Naive thymus-derived CD4-positive, alpha-beta T cell (primary cell): Measurements from ENCODE around the gene GLRB. TPM values are rescaled to one million over a fixed set of nuclear protein-coding genes. Genes with fewer than 3 reads are reported as not detected.

Source experiments
- ATAC-seq: fragments of 150-1000 bp; cut with Tn5 transposase; 2 replicates; pipeline ENCODE4 v1.10.0; 2021; ENCODE audit warnings: mild to moderate bottlenecking, moderate library complexity
- CTCF ChIA-PET: fragments of 350-600 bp; sonication (Branson Sonifier 250); formaldehyde crosslinking; loops from one replicate; lab custom pipeline; 2021; ENCODE audit warnings: antibody characterized with exemption; lab: Charles Lee
- POLR2A ChIA-PET: fragments of 350-600 bp; sonication (Branson Sonifier 250); formaldehyde crosslinking; loops from one replicate; lab custom pipeline; 2021; ENCODE audit warnings: antibody characterized with exemption, inconsistent platforms; lab: Charles Lee
- DNase-seq, 9 donors: peaks; one replicate each; pipeline versions ENCODE4 v3.0.0 to v3.0.0-alpha.2; 2020 to 2022; ENCODE audit warnings: mixed read lengths in 1 of 9
- H3K27ac ChIP-seq: one replicate; pipeline ENCODE4 v1.7.0; 2013; ENCODE audit warnings: mild to moderate bottlenecking, low read depth, low read length, moderate library complexity
- H3K27me3 ChIP-seq, 2 donors: one replicate each; pipeline ENCODE4 v1.7.0; 2013; ENCODE audit warnings: low read length in 2 of 2, mild to moderate bottlenecking in 2 of 2, moderate library complexity in 2 of 2; ENCODE audit not compliant: control insufficient read depth in 2 of 2, insufficient read depth in 2 of 2
- H3K36me3 ChIP-seq, 3 experiments: 1 replicate in 2 of 3; 2 replicates in 1 of 3; pipeline ENCODE4 v1.7.0; 2013; ENCODE audit warnings: low read length in 3 of 3, mild to moderate bottlenecking in 3 of 3, moderate library complexity in 1 of 3; ENCODE audit not compliant: insufficient read depth in 3 of 3, control insufficient read depth in 2 of 3
- H3K4me1 ChIP-seq, 2 donors: one replicate each; pipeline ENCODE4 v1.7.0; 2013; ENCODE audit warnings: low read length in 2 of 2, mild to moderate bottlenecking in 2 of 2, moderate library complexity in 1 of 2; ENCODE audit not compliant: control insufficient read depth in 2 of 2, insufficient read depth in 2 of 2
- H3K4me3 ChIP-seq: 2 replicates; pipeline ENCODE4 v1.7.0; 2013; ENCODE audit warnings: mild to moderate bottlenecking, low read length
- H3K9me3 ChIP-seq, 3 experiments: 1 replicate in 2 of 3; 2 replicates in 1 of 3; pipeline ENCODE4 v1.7.0; 2013; ENCODE audit warnings: low read length in 3 of 3; ENCODE audit not compliant: control insufficient read depth in 2 of 3
- H3K27ac Mint-ChIP-seq, 9 donors: one replicate each; pipeline ENCODE4 v1.8.0; 2020 to 2022; ENCODE audit warnings: mixed read lengths in 9 of 9, mild to moderate bottlenecking in 8 of 9, moderate library complexity in 5 of 9, inconsistent platforms in 2 of 9
- H3K27me3 Mint-ChIP-seq, 5 donors: one replicate each; pipeline ENCODE4 v1.8.0; 2021 to 2022; ENCODE audit warnings: mixed read lengths in 5 of 5, mild to moderate bottlenecking in 1 of 5
- H3K36me3 Mint-ChIP-seq, 5 donors: one replicate each; pipeline ENCODE4 v1.8.0; 2020 to 2022; ENCODE audit warnings: mixed read lengths in 5 of 5, mild to moderate bottlenecking in 3 of 5, inconsistent platforms in 1 of 5
- H3K4me1 Mint-ChIP-seq, 7 donors: one replicate each; pipeline ENCODE4 v1.8.0; 2020 to 2022; ENCODE audit warnings: mixed read lengths in 7 of 7, mild to moderate bottlenecking in 3 of 7, inconsistent platforms in 1 of 7
- H3K4me3 Mint-ChIP-seq, 10 donors: one replicate each; pipeline ENCODE4 v1.8.0; 2020 to 2022; ENCODE audit warnings: mild to moderate bottlenecking in 10 of 10, mixed read lengths in 10 of 10, moderate library complexity in 6 of 10, inconsistent platforms in 2 of 10
- H3K9me3 Mint-ChIP-seq, 11 donors: one replicate each; pipeline ENCODE4 v1.8.0; 2020 to 2022; ENCODE audit warnings: mixed read lengths in 11 of 11, mild to moderate bottlenecking in 4 of 11, inconsistent platforms in 1 of 11, moderate library complexity in 1 of 11
- intact Hi-C, 2 donors: fragments of 100-400 bp; cut with micrococcal nuclease; formaldehyde crosslinking; loops; one replicate each; pipeline ENCODE4 v1.15.1; 2023
- polyA plus RNA-seq, 2 donors: library from polyadenylated mRNA; unstranded; fragments of 300-500 nt; fragmentation: Illumina TruSeq; gene quantifications; one replicate each; pipeline ENCODE4 v1.2.3, GENCODE V29; 2021
- total RNA-seq, 6 experiments: library from RNA in 5 of 6; stranded (reverse) in 5 of 6; gene quantifications; 1 replicate in 5 of 6; 2 replicates in 1 of 6; pipeline ENCODE4 v1.2.3 and lab custom pipeline; 2021 to 2026

Gene GLRB
- total and polyA plus RNA-seq, 7 experiments from 2014 or later = not detected

DNA sequence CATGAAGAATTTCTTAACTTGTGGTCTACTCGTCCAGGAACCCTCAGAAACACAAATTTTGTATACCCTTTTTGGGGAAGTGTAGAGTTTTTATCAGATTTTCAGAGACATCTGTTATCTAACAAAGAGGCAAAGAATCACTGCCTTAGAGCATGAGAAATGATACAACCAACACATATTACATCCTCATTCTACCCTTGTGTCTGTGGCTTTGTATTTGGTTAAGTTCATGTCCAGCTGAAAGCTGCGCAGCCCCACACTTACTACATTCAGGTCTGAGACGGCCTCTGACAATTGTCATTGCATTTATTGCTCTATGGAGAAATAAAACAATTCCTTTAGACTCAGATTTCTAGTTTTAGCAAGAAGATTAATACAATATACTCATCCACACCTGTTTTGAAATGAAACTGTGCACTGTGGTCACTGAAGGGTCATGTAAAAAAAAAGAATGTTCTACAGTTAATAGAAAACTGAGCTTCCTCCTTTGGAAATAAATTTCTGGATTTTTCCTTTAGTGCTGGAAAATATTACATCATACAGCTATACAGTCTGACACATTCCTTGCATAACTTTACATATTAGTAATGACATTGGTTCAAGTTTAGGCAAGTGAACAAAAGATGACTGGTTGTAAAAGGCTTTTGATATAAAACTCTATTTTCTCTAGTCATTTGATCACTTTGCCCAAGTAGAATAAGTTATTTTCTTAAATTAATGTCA is 39.8 kb downstream of the GLRB start:
- Mint-ChIP-seq H3K9me3 (peaks cover 0 to 11% (median 2%) of the 10 kb centered on the region in 11 donors), H3K4me3 (no peak overlapping the region), H3K27ac (no peak overlapping the region), H3K36me3 (no peaks in the 10 kb centered on the region), H3K4me1 (no peaks in the 10 kb centered on the region), H3K27me3 (no peaks in the 10 kb centered on the region)
- Histone ChIP-seq H3K27ac (no peak overlapping the region), H3K4me3 (no peak overlapping the region), H3K27me3 (no peaks in the 10 kb centered on the region), H3K4me1 (no peaks in the 10 kb centered on the region), H3K36me3 (no peaks in the 10 kb centered on the region), H3K9me3 (no peaks in the 10 kb centered on the region)
- ChIA-PET CTCF (no interaction called here), POLR2A (no interaction called here)
- DNase-seq (no peak), ATAC-seq (no peak)
- intact Hi-C loops = no loop called here

GRCh38 chr4:157121401-157121800 is 45.5 kb downstream of the GLRB start:
- no peak overlapping the region for H3K27ac ChIP-seq
- no peaks in the 10 kb centered on the region for H3K9me3 ChIP-seq
- DNase-seq = no peak
- POLR2A ChIA-PET = no interaction called here
- H3K36me3 ChIP-seq = no peaks in the 10 kb centered on the region
- no peak overlapping the region for H3K4me3 ChIP-seq
- H3K27me3 Mint-ChIP-seq = no peaks in the 10 kb centered on the region
- ATAC-seq = no peak
- no peak overlapping the region for H3K27ac Mint-ChIP-seq
- H3K36me3 Mint-ChIP-seq = no peaks in the 10 kb centered on the region
- peaks cover 0 to 5% (median 0%) of the 10 kb centered on the region in 11 donors for H3K9me3 Mint-ChIP-seq
- CTCF ChIA-PET = no interaction called here
- no peaks in the 10 kb centered on the region for H3K4me1 Mint-ChIP-seq
- no peaks in the 10 kb centered on the region for H3K27me3 ChIP-seq
- H3K4me3 Mint-ChIP-seq = no peak overlapping the region
- intact Hi-C loops = no loop called here
- no peaks in the 10 kb centered on the region for H3K4me1 ChIP-seq

- CTCF ChIA-PET = no interaction called here
- no peak for ATAC-seq
- no peak overlapping the region for H3K27ac ChIP-seq
- no peaks in the 10 kb centered on the region for H3K9me3 ChIP-seq
- no peaks in the 10 kb centered on the region for H3K36me3 Mint-ChIP-seq
- H3K9me3 Mint-ChIP-seq = peaks cover 0 to 9% (median 0%) of the 10 kb centered on the region in 11 donors
- H3K27ac Mint-ChIP-seq = no peak overlapping the region
- H3K4me3 ChIP-seq = no peak overlapping the region
- H3K27me3 Mint-ChIP-seq = no peaks in the 10 kb centered on the region
- H3K27me3 ChIP-seq = no peaks in the 10 kb centered on the region
- no peaks in the 10 kb centered on the region for H3K36me3 ChIP-seq
- H3K4me1 Mint-ChIP-seq = no peaks in the 10 kb centered on the region
- POLR2A ChIA-PET = no interaction called here
- intact Hi-C loops = no loop called here
- no peak overlapping the region for H3K4me3 Mint-ChIP-seq
- no peak for DNase-seq
- no peaks in the 10 kb centered on the region for H3K4me1 ChIP-seq
These were observed 51.6 kb downstream of the GLRB start for GRCh38 chr4:157127571-157127970.

- ATAC-seq = no peak
- Mint-ChIP-seq H3K36me3 (no peaks in the 10 kb centered on the region), H3K4me1 (no peaks in the 10 kb centered on the region), H3K27me3 (no peaks in the 10 kb centered on the region), H3K4me3 (no peak overlapping the region), H3K9me3 (peaks cover 0 to 9% (median 0%) of the 10 kb centered on the region in 11 donors), H3K27ac (no peak overlapping the region)
- ChIA-PET CTCF (no interaction called here), POLR2A (no interaction called here)
- no peak for DNase-seq
- Histone ChIP-seq H3K27me3 (no peaks in the 10 kb centered on the region), H3K27ac (no peak overlapping the region), H3K4me3 (no peak overlapping the region), H3K4me1 (no peaks in the 10 kb centered on the region), H3K36me3 (no peaks in the 10 kb centered on the region), H3K9me3 (no peaks in the 10 kb centered on the region)
- intact Hi-C loops = no loop called here
These were observed 52.4 kb downstream of the GLRB start for GRCh38 chr4:157128395-157128794.

- H3K36me3 Mint-ChIP-seq = no peaks in the 10 kb centered on the region
- no peaks in the 10 kb centered on the region for H3K4me1 Mint-ChIP-seq
- H3K9me3 Mint-ChIP-seq = peaks cover 0 to 13% (median 3%) of the 10 kb centered on the region in 11 donors
- Histone ChIP-seq H3K4me1 (no peaks in the 10 kb centered on the region), H3K27ac (no peak overlapping the region), H3K4me3 (no peak overlapping the region), H3K9me3 (no peaks in the 10 kb centered on the region), H3K36me3 (no peaks in the 10 kb centered on the region), H3K27me3 (no peaks in the 10 kb centered on the region)
- CTCF ChIA-PET = no interaction called here
- no peak for ATAC-seq
- no peak for DNase-seq
- H3K4me3 Mint-ChIP-seq = no peak overlapping the region
- H3K27me3 Mint-ChIP-seq = no peaks in the 10 kb centered on the region
- no peak overlapping the region for H3K27ac Mint-ChIP-seq
- intact Hi-C loops = no loop called here
- POLR2A ChIA-PET = no interaction called here
These were observed 66.0 kb downstream of the GLRB start for GRCh38 chr4:157141976-157142375.

- Mint-ChIP-seq H3K36me3 (no peaks in the 10 kb centered on the region), H3K27ac (no peak overlapping the region), H3K27me3 (no peaks in the 10 kb centered on the region), H3K9me3 (peaks cover 0 to 17% (median 5%) of the 10 kb centered on the region in 11 donors), H3K4me3 (no peak overlapping the region), H3K4me1 (no peaks in the 10 kb centered on the region)
- POLR2A ChIA-PET = no interaction called here
- no peak for ATAC-seq
- H3K9me3 ChIP-seq = no peaks in the 10 kb centered on the region
- no peak for DNase-seq
- CTCF ChIA-PET = no interaction called here
- intact Hi-C loops = no loop called here
- H3K36me3 ChIP-seq = no peaks in the 10 kb centered on the region
- no peaks in the 10 kb centered on the region for H3K4me1 ChIP-seq
- no peak overlapping the region for H3K27ac ChIP-seq
- H3K27me3 ChIP-seq = no peaks in the 10 kb centered on the region
- H3K4me3 ChIP-seq = no peak overlapping the region
These were observed 67.4 kb downstream of the GLRB start for GRCh38 chr4:157143369-157143768.

GRCh38 chr4:157151711-157152110 is 75.8 kb downstream of the GLRB start:
- no peak overlapping the region for H3K27ac ChIP-seq
- no peak for DNase-seq
- no peak overlapping the region for H3K4me3 ChIP-seq
- Mint-ChIP-seq H3K27me3 (no peaks in the 10 kb centered on the region), H3K27ac (no peak overlapping the region), H3K4me3 (no peak overlapping the region), H3K9me3 (peaks cover 0 to 22% (median 7%) of the 10 kb centered on the region in 11 donors), H3K36me3 (no peaks in the 10 kb centered on the region), H3K4me1 (no peaks in the 10 kb centered on the region)
- intact Hi-C loops = no loop called here
- no peaks in the 10 kb centered on the region for H3K9me3 ChIP-seq
- H3K36me3 ChIP-seq = no peaks in the 10 kb centered on the region
- ATAC-seq = no peak
- CTCF ChIA-PET = no interaction called here
- H3K4me1 ChIP-seq = no peaks in the 10 kb centered on the region
- POLR2A ChIA-PET = no interaction called here
- no peaks in the 10 kb centered on the region for H3K27me3 ChIP-seq
